ENCODE measurements around the gene PACRG. TPM values are rescaled to one million over a fixed set of nuclear protein-coding genes. Genes with fewer than 3 reads are reported as not detected.

Gene PACRG
- total RNA-seq, 4 donors from 2014 or later: 0.95 to 1.3 TPM; not detected in 2

DNA sequence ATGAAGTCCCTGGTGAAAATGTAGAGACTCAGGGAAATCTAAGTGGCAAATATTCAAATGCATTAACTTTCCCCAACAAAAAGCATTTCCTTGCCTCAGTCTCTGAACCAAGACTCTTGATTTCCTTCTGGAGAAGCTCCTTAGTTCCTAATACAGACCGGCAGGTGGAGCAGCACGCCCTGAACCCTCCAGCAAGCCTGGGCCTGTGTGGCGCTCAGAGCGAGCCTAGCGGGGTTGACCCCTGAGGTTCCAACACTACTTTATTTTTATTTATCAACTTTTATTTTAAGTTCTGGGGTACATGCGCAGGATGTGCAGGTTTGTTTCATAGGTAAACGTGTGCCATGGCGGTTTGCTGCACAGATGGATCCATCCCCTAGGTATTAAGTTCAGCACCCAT, 50.8 kb downstream of the PACRG start:
- no peak for DNase-seq
- TF ChIP-seq POLR2A (IDR thresholded peaks at IDR 0.05): no peak
- no peak for TF ChIP-seq CTCF (IDR thresholded peaks at IDR 0.05)
- Histone ChIP-seq H3K36me3 (no peaks in the 10 kb centered on the region), H3K27ac (no peak overlapping the region), H3K27me3 (no peaks in the 10 kb centered on the region), H3K9me3 (peaks cover 0 to 8% (median 0%) of the 10 kb centered on the region in 3 donors), H3K4me1 (no peaks in the 10 kb centered on the region), H3K4me3 (no peak overlapping the region)
- WGBS, 2 donors: 91 to 95% methylated on average over 8 of the region's 8 CpGs
- intact Hi-C loops (cut with DNase I): no loop called here

- no peaks in the 10 kb centered on the region for H3K27me3 ChIP-seq
- no peak for DNase-seq
- no peaks in the 10 kb centered on the region for H3K4me1 ChIP-seq
- intact Hi-C loops (cut with DNase I): no loop called here
- H3K36me3 ChIP-seq: no peaks in the 10 kb centered on the region
- no peak overlapping the region for H3K27ac ChIP-seq
- 72 to 84% methylated on average over 2 to 6 of the region's 8 CpGs for WGBS, 2 donors
- peaks cover 0 to 8% (median 0%) of the 10 kb centered on the region in 3 donors for H3K9me3 ChIP-seq
- no peak for TF ChIP-seq CTCF (IDR thresholded peaks at IDR 0.05)
- no peak overlapping the region for H3K4me3 ChIP-seq
These were observed 58.0 kb downstream of the PACRG start for GRCh38 chr6:162785632-162786242.

GRCh38 chr6:162798546-162799266, 70.9 kb downstream of the PACRG start:
- H3K27me3 ChIP-seq: no peaks in the 10 kb centered on the region
- no peaks in the 10 kb centered on the region for H3K36me3 ChIP-seq
- H3K4me3 ChIP-seq: no peak overlapping the region
- no peaks in the 10 kb centered on the region for H3K9me3 ChIP-seq
- TF ChIP-seq POLR2A (IDR thresholded peaks at IDR 0.05) (no peak), CTCF (IDR thresholded peaks at IDR 0.05) (no peak)
- DNase-seq: no peak
- no peak overlapping the region for H3K27ac ChIP-seq
- intact Hi-C loops (cut with DNase I): no loop called here
- WGBS, 2 donors: 38 to 58% methylated on average over 4 of the region's 4 CpGs
- H3K4me1 ChIP-seq: no peaks in the 10 kb centered on the region

- TF ChIP-seq CTCF (IDR thresholded peaks at IDR 0.05): no peak
- no peaks in the 10 kb centered on the region for H3K27me3 ChIP-seq
- no peaks in the 10 kb centered on the region for H3K36me3 ChIP-seq
- no peak overlapping the region for H3K4me3 ChIP-seq
- H3K4me1 ChIP-seq: no peaks in the 10 kb centered on the region
- H3K27ac ChIP-seq: no peak overlapping the region
- H3K9me3 ChIP-seq: no peaks in the 10 kb centered on the region
- intact Hi-C loops (cut with DNase I): no loop called here
- DNase-seq: no peak
- WGBS, 2 donors: 70 to 78% methylated on average over 10 of the region's 10 CpGs
These were observed 86.7 kb downstream of the PACRG start for GRCh38 chr6:162814426-162814973.

DNA sequence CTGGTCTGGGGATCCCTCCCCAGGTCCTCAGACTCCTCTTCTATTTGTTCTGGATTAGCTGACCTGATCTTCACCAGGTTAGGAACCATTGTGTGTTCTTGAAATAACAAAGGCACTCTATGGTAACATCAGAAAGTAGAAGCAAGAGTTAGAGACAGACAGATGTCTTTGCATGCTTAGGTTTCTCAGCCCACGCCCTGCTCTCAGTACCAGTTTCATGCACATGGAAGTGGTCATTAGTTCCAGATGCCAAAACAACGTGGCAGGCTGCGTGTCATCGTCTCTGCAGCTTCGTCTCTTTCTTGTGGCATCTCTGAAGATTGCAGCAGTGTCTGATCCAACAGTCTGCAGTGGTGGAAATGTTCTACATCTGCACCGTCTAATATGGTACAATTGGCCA, 89.4 kb downstream of the PACRG start:
- Histone ChIP-seq H3K4me3 (no peak overlapping the region), H3K27ac (no peak overlapping the region), H3K9me3 (no peaks in the 10 kb centered on the region), H3K4me1 (no peaks in the 10 kb centered on the region), H3K36me3 (no peaks in the 10 kb centered on the region), H3K27me3 (no peaks in the 10 kb centered on the region)
- no peak for DNase-seq
- WGBS, 2 donors: 82 to 95% methylated on average over 6 of the region's 6 CpGs
- intact Hi-C loops (cut with DNase I): no loop called here
- TF ChIP-seq CTCF (IDR thresholded peaks at IDR 0.05) (no peak), POLR2A (IDR thresholded peaks at IDR 0.05) (no peak)
